Endothelial cell of umbilical vein (primary cell): Measurements from ENCODE around the gene USP30.

ENCODE experiments used
- CTCF ChIP-seq, 2 donors: IDR thresholded peaks; 1 replicate in 1 of 2; 2 replicates in 1 of 2; pipeline ENCODE4 v1.5.1; 2011; ENCODE audit warnings: low read length in 2 of 2, mild to moderate bottlenecking in 2 of 2, moderate library complexity in 2 of 2, control low read depth in 1 of 2, inconsistent platforms in 1 of 2, low read depth in 1 of 2; ENCODE audit not compliant: insufficient read depth in 1 of 2; ENCODE audit errors: extremely low read depth in 1 of 2
- POLR2A ChIP-seq: IDR thresholded peaks from 2 replicates; pipeline ENCODE4 v1.6.1; 2012; ENCODE audit warnings: low read depth, mild to moderate bottlenecking, control low read depth, low read length
- POLR2AphosphoS5 ChIP-seq: IDR thresholded peaks from 2 replicates; pipeline ENCODE4 v1.6.1; 2012; ENCODE audit warnings: low read depth, mild to moderate bottlenecking, control low read depth, low read length, moderate library complexity; ENCODE audit not compliant: insufficient read depth

DNA sequence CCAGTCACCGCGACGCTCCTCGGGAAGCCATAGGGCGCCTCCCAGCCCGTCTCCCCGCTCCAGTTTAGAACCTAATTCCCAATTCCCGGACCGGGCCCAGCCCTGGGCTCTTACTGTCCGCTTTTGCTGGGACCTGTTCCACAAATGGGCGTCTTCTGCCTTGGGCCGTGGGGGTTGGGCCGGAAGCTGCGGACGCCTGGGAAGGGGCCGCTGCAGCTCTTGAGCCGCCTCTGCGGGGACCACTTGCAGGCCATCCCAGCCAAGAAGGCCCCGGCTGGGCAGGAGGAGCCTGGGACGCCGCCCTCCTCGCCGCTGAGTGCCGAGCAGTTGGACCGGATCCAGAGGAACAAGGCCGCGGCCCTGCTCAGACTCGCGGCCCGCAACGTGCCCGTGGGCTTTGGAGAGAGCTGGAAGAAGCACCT lies 45.8 kb downstream of the USP30 start:
- TF ChIP-seq CTCF (IDR thresholded peaks at IDR 0.05; ENCODE audit: extremely low read depth in 1 of 2, insufficient read depth in 1 of 2, low read depth in 1 of 2, low read length in 2 of 2) (no peak), POLR2AphosphoS5 (peak; percentile 11), POLR2A (peak; percentile 38)
